ENCODE measurements around the gene MALAT1. TPM values are rescaled to one million over a fixed set of nuclear protein-coding genes. Genes with fewer than 3 reads are reported as not detected.

MALAT1 gene
- polyA plus RNA-seq, 4 donors: 299 to 1,150 (median 876) TPM

DNA sequence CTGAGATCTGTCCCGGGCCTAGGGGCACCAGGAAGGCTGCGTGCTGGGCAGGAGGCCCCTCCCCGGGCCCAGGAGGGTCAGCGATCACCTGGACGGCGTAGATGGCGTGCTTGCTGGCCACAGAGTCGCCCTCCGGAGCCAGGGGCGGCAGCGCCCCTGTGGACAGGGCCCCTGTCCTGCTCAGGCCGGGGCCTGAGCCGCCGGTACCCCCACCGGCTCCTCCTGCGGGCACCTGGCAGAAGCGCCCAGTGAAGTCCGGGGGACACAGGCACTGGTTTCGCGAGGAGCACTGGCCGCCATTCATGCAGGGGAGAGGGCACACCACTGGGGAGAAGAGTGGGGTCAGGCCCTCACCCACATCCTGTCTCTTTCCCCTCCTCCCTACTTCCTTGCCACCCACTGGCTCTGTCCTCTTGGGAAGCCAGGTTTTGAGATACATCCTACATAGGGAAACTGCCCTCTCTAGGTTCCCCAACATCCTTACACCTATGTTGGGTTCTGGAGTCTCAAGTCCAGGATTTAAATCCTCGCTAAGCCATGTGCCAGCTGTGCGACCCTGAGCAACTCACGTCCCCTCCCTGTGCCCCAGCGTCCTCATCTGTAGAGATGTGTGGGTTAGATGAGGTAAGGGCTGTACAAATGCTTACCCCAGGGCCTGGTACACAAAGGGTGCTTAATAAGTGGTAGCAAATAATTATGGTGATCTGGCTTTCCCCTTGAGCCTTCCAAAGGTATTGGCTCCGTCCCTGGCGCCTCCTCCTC is 55.4 kb downstream of the MALAT1 start:
- no peak for DNase-seq (ENCODE audit: low read depth in 4 of 4, low spot score in 2 of 4)

GRCh38 chr11:65554842-65555430 is 56.1 kb downstream of the MALAT1 start:
- DNase-seq (ENCODE audit: low read depth in 4 of 4, low spot score in 2 of 4): no peak

GRCh38 chr11:65555693-65556231 is 56.9 kb downstream of the MALAT1 start:
- no peak for DNase-seq (ENCODE audit: low read depth in 4 of 4, low spot score in 2 of 4)

Other genes starting within 250 kb of the MALAT1 start
- 10 to 100 TPM; 22.0 to 34.0 (median 30.9) TPM for gene POLA2, start 237.1 kb upstream of the MALAT1 start, polyA plus RNA-seq (ENCODE audit: insufficient read length in 4 of 4)
- 10 to 100 TPM in 2 of 4 donors, 1 to 10 TPM in 2; 7.9 to 16.4 (median 11.6) TPM for gene CDC42EP2, start 184.2 kb upstream of the MALAT1 start, polyA plus RNA-seq (ENCODE audit: insufficient read length in 4 of 4)
- 100 to 1,000 TPM in 1 of 4 donors, 10 to 100 TPM in 3; 80.5 to 105 (median 90.8) TPM for gene DPF2, start 165.2 kb upstream of the MALAT1 start, polyA plus RNA-seq (ENCODE audit: insufficient read length in 4 of 4)
- under 1 TPM; 0.55 to 0.90 (median 0.86) TPM for gene TIGD3, start 144.3 kb upstream of the MALAT1 start, polyA plus RNA-seq (ENCODE audit: insufficient read length in 4 of 4)
- gene SLC25A45, start 116.4 kb upstream of the MALAT1 start, polyA plus RNA-seq (ENCODE audit: insufficient read length in 4 of 4): 10 to 100 TPM in 1 of 4 donors, 1 to 10 TPM in 3; 4.0 to 10.5 (median 7.1) TPM
- gene FRMD8, start 112.4 kb upstream of the MALAT1 start, polyA plus RNA-seq (ENCODE audit: insufficient read length in 4 of 4): 10 to 100 TPM; 14.5 to 24.4 (median 22.2) TPM
- gene NEAT1, start 76.2 kb upstream of the MALAT1 start, polyA plus RNA-seq (ENCODE audit: insufficient read length in 4 of 4): 100 to 1,000 TPM in 3 of 4 donors, 10 to 100 TPM in 1; 71.3 to 336 (median 211) TPM
- 10 to 100 TPM; 63.1 to 86.0 (median 75.2) TPM for gene SCYL1, start 26.0 kb downstream of the MALAT1 start, polyA plus RNA-seq (ENCODE audit: insufficient read length in 4 of 4)
- gene LTBP3, start 59.3 kb downstream of the MALAT1 start, polyA plus RNA-seq (ENCODE audit: insufficient read length in 4 of 4): 100 to 1,000 TPM in 3 of 4 donors, 10 to 100 TPM in 1; 93.0 to 182 (median 140) TPM
- gene ZNRD2, start 71.4 kb downstream of the MALAT1 start, polyA plus RNA-seq (ENCODE audit: insufficient read length in 4 of 4): 10 to 100 TPM; 45.3 to 69.4 (median 59.0) TPM
- gene FAM89B, start 73.5 kb downstream of the MALAT1 start, polyA plus RNA-seq (ENCODE audit: insufficient read length in 4 of 4): 10 to 100 TPM; 20.1 to 41.3 (median 29.2) TPM
- gene EHBP1L1, start 77.0 kb downstream of the MALAT1 start, polyA plus RNA-seq (ENCODE audit: insufficient read length in 4 of 4): 10 to 100 TPM in 3 of 4 donors, 1 to 10 TPM in 1; 9.4 to 23.3 (median 16.2) TPM
- under 1 TPM in 3 of 4 donors, not detected in 1; 0.14 to 0.34 (median 0.21) TPM for gene KCNK7, start 96.8 kb downstream of the MALAT1 start, polyA plus RNA-seq (ENCODE audit: insufficient read length in 4 of 4)
- gene MAP3K11, start 115.2 kb downstream of the MALAT1 start, polyA plus RNA-seq (ENCODE audit: insufficient read length in 4 of 4): 10 to 100 TPM; 35.2 to 54.0 (median 45.5) TPM
- 10 to 100 TPM; 22.4 to 43.0 (median 34.9) TPM for gene PCNX3, start 116.7 kb downstream of the MALAT1 start, polyA plus RNA-seq (ENCODE audit: insufficient read length in 4 of 4)
- gene SIPA1, start 139.1 kb downstream of the MALAT1 start, polyA plus RNA-seq (ENCODE audit: insufficient read length in 4 of 4): 10 to 100 TPM; 23.2 to 46.3 (median 31.4) TPM
- 10 to 100 TPM; 45.0 to 63.4 (median 56.9) TPM for gene RELA, start 163.9 kb downstream of the MALAT1 start, polyA plus RNA-seq (ENCODE audit: insufficient read length in 4 of 4)
- 10 to 100 TPM; 68.5 to 80.9 (median 80.1) TPM for gene KAT5, start 213.2 kb downstream of the MALAT1 start, polyA plus RNA-seq (ENCODE audit: insufficient read length in 4 of 4)
- 10 to 100 TPM; 31.9 to 62.5 (median 53.3) TPM for gene RNASEH2C, start 221.8 kb downstream of the MALAT1 start, polyA plus RNA-seq (ENCODE audit: insufficient read length in 4 of 4)